HEK293T (cell line): ENCODE results near the gene ANKRD65.

Experiments
- BHLHE40 ChIP-seq: fragments of 450-650 bp; IDR thresholded peaks from 2 replicates; pipeline ENCODE4 v1.6.1; 2016; ENCODE audit warnings: mild to moderate bottlenecking, moderate library complexity, borderline replicate concordance
- CTBP1 ChIP-seq: fragments of 450-650 bp; IDR thresholded peaks from 2 replicates; pipeline ENCODE4 v1.6.1; 2016; ENCODE audit warnings: borderline replicate concordance
- ELF4 ChIP-seq: fragments of 450-650 bp; IDR thresholded peaks from 2 replicates; pipeline ENCODE4 v1.6.1; 2017; ENCODE audit warnings: antibody characterized with exemption
- FOXA1 ChIP-seq: fragments of 450-650 bp; IDR thresholded peaks from 2 replicates; pipeline ENCODE4 v1.6.1; 2016; ENCODE audit warnings: mild to moderate bottlenecking
- FOXK2 ChIP-seq: fragments of 450-650 bp; IDR thresholded peaks from 2 replicates; pipeline ENCODE4 v1.6.1; 2016; ENCODE audit warnings: mild to moderate bottlenecking
- NFRKB ChIP-seq: fragments of 450-650 bp; IDR thresholded peaks from 2 replicates; pipeline ENCODE4 v1.6.1; 2016; ENCODE audit warnings: mild to moderate bottlenecking, moderate library complexity
- SP1 ChIP-seq: fragments of 450-650 bp; IDR thresholded peaks from 2 replicates; pipeline ENCODE4 v1.6.1; 2017
- ZNF384 ChIP-seq: fragments of 450-650 bp; IDR thresholded peaks from 2 replicates; pipeline ENCODE4 v1.6.1; 2016

GRCh38 chr1:1432951-1433803, 12.1 kb upstream of the ANKRD65 start:
- no peak for TF ChIP-seq FOXA1
- TF ChIP-seq ZNF384: no peak
- TF ChIP-seq BHLHE40: no peak
- no peak for TF ChIP-seq ELF4
- no peak for TF ChIP-seq FOXK2
- no peak for TF ChIP-seq CTBP1
- no peak for TF ChIP-seq NFRKB
- no peak for TF ChIP-seq SP1
